HG03565 (cell line): ENCODE data around the gene PLPPR5.
"Not testable (repeated sequence)": the region's sequence is repeated elsewhere in the genome, so short reads cannot be mapped to it uniquely, and the experiment has no call there.

Experiments used
- ATAC-seq: cut with Tn5 transposase; IDR thresholded peaks from one replicate; pipeline ENCODE4 v1.9.1; 2021; ENCODE audit warnings: mild to moderate bottlenecking, moderate library complexity; ENCODE audit not compliant: unreplicated experiment

The PLPPR5 gene

GRCh38 chr1:98920441-98921110 is 84.1 kb downstream of the PLPPR5 start:
- ATAC-seq: no peak

GRCh38 chr1:98919652-98920051 is 85.0 kb downstream of the PLPPR5 start:
- no peak for ATAC-seq

GRCh38 chr1:98919211-98919610 is 85.5 kb downstream of the PLPPR5 start:
- no peak for ATAC-seq

- ATAC-seq: no peak
These were observed 90.1 kb downstream of the PLPPR5 start for GRCh38 chr1:98914547-98914946.

- no peak for ATAC-seq
These were observed 93.8 kb downstream of the PLPPR5 start for GRCh38 chr1:98910827-98911226.

GRCh38 chr1:98908980-98909379 is 95.7 kb downstream of the PLPPR5 start:
- no peak for ATAC-seq

- no peak for ATAC-seq
These were observed 97.9 kb downstream of the PLPPR5 start for GRCh38 chr1:98906809-98907208.

GRCh38 chr1:98906361-98906760 is 98.3 kb downstream of the PLPPR5 start:
- ATAC-seq: no peak

- ATAC-seq: no peak
These were observed 100.0 kb downstream of the PLPPR5 start for GRCh38 chr1:98904684-98905083.

- ATAC-seq: no peak
These were observed 100.9 kb downstream of the PLPPR5 start for GRCh38 chr1:98903726-98904125.

GRCh38 chr1:98903261-98903660 is 101.4 kb downstream of the PLPPR5 start:
- ATAC-seq: no peak

GRCh38 chr1:98898940-98899339 is 105.7 kb downstream of the PLPPR5 start:
- no peak for ATAC-seq

GRCh38 chr1:98897479-98897878 is 107.2 kb downstream of the PLPPR5 start:
- no peak for ATAC-seq

- ATAC-seq: no peak
These were observed 107.8 kb downstream of the PLPPR5 start for GRCh38 chr1:98896711-98897445.

- ATAC-seq: no peak
These were observed 111.3 kb downstream of the PLPPR5 start for GRCh38 chr1:98893371-98893770.

- ATAC-seq: no peak
These were observed 115.8 kb downstream of the PLPPR5 start for GRCh38 chr1:98888869-98889268.

GRCh38 chr1:98887507-98887906 is 117.2 kb downstream of the PLPPR5 start:
- ATAC-seq: no peak

- no peak for ATAC-seq
These were observed 119.8 kb downstream of the PLPPR5 start for GRCh38 chr1:98884864-98885263.

- no peak for ATAC-seq
These were observed 122.8 kb downstream of the PLPPR5 start for GRCh38 chr1:98881901-98882300.

- not testable (repeated sequence) for ATAC-seq
These were observed 123.4 kb downstream of the PLPPR5 start for GRCh38 chr1:98881234-98881633.

- no peak for ATAC-seq
These were observed 129.8 kb downstream of the PLPPR5 start for GRCh38 chr1:98874828-98875227.
